Gastroesophageal sphincter (tissue), 4 donors: ENCODE measurements around the gene IRF1. TPM values are rescaled to one million over a fixed set of nuclear protein-coding genes. Genes with fewer than 3 reads are reported as not detected.
A peak's percentile ranks its signal among the peaks of the same experiment; 100 is the strongest.

ENCODE experiments used
- ATAC-seq: fragments of 150-250 bp; one replicate; pipeline ENCODE4 v1.9.1; 2016; ENCODE audit warnings: mild to moderate bottlenecking, moderate library complexity
- H3K27ac ChIP-seq, 4 donors: fragments of 200-600 bp; sonication (generic) in 3 of 4; 1 replicate in 3 of 4; 2 replicates in 1 of 4; pipeline ENCODE4 v1.5.1; 2016 to 2019
- H3K27me3 ChIP-seq: fragments of 200-600 bp; sonication (generic); one replicate; pipeline ENCODE4 v1.5.1; 2019
- H3K36me3 ChIP-seq, 2 donors: fragments of 200-600 bp; sonication (generic); one replicate each; pipeline ENCODE4 v1.5.1; 2019; ENCODE audit warnings: control low read depth in 1 of 2
- H3K4me1 ChIP-seq, 3 donors: fragments of 200-600 bp; sonication (generic); 1 replicate in 2 of 3; 2 replicates in 1 of 3; pipeline ENCODE4 v1.5.1; 2016 to 2019; ENCODE audit warnings: control low read depth in 2 of 3
- H3K4me3 ChIP-seq, 2 donors: fragments of 200-600 bp; sonication (generic); one replicate each; pipeline ENCODE4 v1.5.1; 2019; ENCODE audit warnings: mild to moderate bottlenecking in 1 of 2, moderate library complexity in 1 of 2
- H3K9me3 ChIP-seq, 3 donors: fragments of 200-600 bp; sonication (generic); one replicate each; pipeline ENCODE4 v1.5.1; 2017 to 2019; ENCODE audit warnings: control low read depth in 2 of 3
- CTCF ChIP-seq, 4 experiments: fragments of 200-600 bp in 2 of 4; fragments of 450-650 bp in 2 of 4; sonication (generic) in 1 of 4; IDR thresholded peaks; one replicate each; pipeline ENCODE4 v1.5.1; 2017 to 2019; ENCODE audit warnings: antibody characterized with exemption in 4 of 4, mild to moderate bottlenecking in 2 of 4, moderate library complexity in 2 of 4
- EP300 ChIP-seq: sonication (generic); formaldehyde crosslinking; IDR thresholded peaks from one replicate; pipeline ENCODE4 v1.6.1; 2017; ENCODE audit warnings: antibody characterized with exemption, mild to moderate bottlenecking
- POLR2A ChIP-seq, 2 donors: fragments of 450-650 bp; IDR thresholded peaks; one replicate each; pipeline ENCODE4 v1.6.1; 2017; ENCODE audit warnings: antibody characterized with exemption in 2 of 2, mild to moderate bottlenecking in 2 of 2, moderate library complexity in 1 of 2
- POLR2AphosphoS5 ChIP-seq: sonication (generic); formaldehyde crosslinking; IDR thresholded peaks from one replicate; pipeline ENCODE4 v1.6.1; 2017; ENCODE audit warnings: antibody characterized with exemption
- WGBS, 2 donors: methylation state at CpG; one replicate each; pipeline ENCODE4 v1.1.5; 2018; ENCODE audit warnings: low coverage in 1 of 2; 5-methylcytosine and 5-hydroxymethylcytosine counted together
- total RNA-seq, 4 donors: library from RNA; depleted of rRNA; stranded (reverse); fragments of >200 nt; gene quantifications; one replicate each; pipeline ENCODE4 v1.1.0, GENCODE V29; 2016

Gene IRF1
- total RNA-seq, 4 donors from 2014 or later: 10.9 to 74.3 (median 19.4) TPM

GRCh38 chr5:132499440-132500243, 9.1 kb upstream of the IRF1 start:
- peaks cover 2 to 66% (median 26%) of the 10 kb centered on the region in 3 donors for H3K4me1 ChIP-seq

GRCh38 chr5:132498686-132499271, 8.2 kb upstream of the IRF1 start:
- Histone ChIP-seq H3K4me1 (peaks cover 2 to 74% (median 29%) of the 10 kb centered on the region in 3 donors), H3K27me3 (no peaks in the 10 kb centered on the region), H3K27ac (peak overlapping the region in 3 of 4 donors; percentile 97 to 99 (median 98)), H3K4me3 (no peak overlapping the region), H3K9me3 (no peaks in the 10 kb centered on the region), H3K36me3 (no peaks in the 10 kb centered on the region)
- no peak for ATAC-seq
- 72 to 89% methylated on average over 3 to 4 of the region's 4 CpGs for WGBS, 2 donors
- no peak for TF ChIP-seq CTCF (IDR thresholded peaks at IDR 0.05)
- TF ChIP-seq POLR2A (IDR thresholded peaks at IDR 0.05): no peak
- TF ChIP-seq EP300: no peak
- TF ChIP-seq POLR2AphosphoS5: no peak

More at GRCh38 chr5:132499440-132500243, 9.1 kb upstream of the IRF1 start:
- Histone ChIP-seq H3K36me3 (no peaks in the 10 kb centered on the region), H3K4me3 (no peak overlapping the region), H3K9me3 (no peaks in the 10 kb centered on the region), H3K27ac (peak overlapping the region in 3 of 4 donors; percentile 97 to 99 (median 98)), H3K27me3 (no peaks in the 10 kb centered on the region)
- TF ChIP-seq CTCF (IDR thresholded peaks at IDR 0.05) (no peak), POLR2AphosphoS5 (no peak), EP300 (no peak), POLR2A (IDR thresholded peaks at IDR 0.05) (no peak)
- no peak for ATAC-seq
- WGBS, 2 donors: 22 to 50% methylated on average over 2 to 3 of the region's 9 CpGs

DNA sequence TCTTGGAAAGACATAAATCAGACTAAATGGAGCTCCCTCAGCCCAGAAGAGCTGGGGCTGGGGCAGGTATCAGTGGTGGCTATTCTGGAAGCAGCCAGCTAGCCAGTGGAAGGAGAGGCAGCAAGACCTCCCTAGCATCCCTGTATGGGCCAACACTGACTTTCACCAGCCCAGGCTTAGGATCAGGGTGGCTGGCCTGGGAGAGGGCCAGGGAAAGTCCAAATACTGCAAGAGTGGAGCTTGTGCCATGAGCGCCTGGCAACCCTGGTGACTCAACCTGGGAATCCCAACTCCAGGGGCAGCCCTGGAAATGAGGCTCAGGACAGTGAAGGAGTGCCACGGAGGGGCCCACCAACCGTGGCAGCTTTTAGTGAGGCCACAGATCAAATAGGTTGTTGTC, 7.6 kb upstream of the IRF1 start:
- TF ChIP-seq POLR2AphosphoS5 (peak; percentile 73), POLR2A (IDR thresholded peaks at IDR 0.05) (no peak), CTCF (IDR thresholded peaks at IDR 0.05) (no peak), EP300 (no peak)
- Histone ChIP-seq H3K27ac (peak overlapping the region; percentile 84 to 99 (median 98)), H3K36me3 (no peaks in the 10 kb centered on the region), H3K4me1 (peaks cover 2 to 78% (median 29%) of the 10 kb centered on the region in 3 donors), H3K4me3 (no peak overlapping the region), H3K9me3 (no peaks in the 10 kb centered on the region), H3K27me3 (no peaks in the 10 kb centered on the region)
- no peak for ATAC-seq
- 60% methylated on average over 2 of the region's 3 CpGs; no CpG with 5 or more reads in 1 of the 2 donors for WGBS, 2 donors

DNA sequence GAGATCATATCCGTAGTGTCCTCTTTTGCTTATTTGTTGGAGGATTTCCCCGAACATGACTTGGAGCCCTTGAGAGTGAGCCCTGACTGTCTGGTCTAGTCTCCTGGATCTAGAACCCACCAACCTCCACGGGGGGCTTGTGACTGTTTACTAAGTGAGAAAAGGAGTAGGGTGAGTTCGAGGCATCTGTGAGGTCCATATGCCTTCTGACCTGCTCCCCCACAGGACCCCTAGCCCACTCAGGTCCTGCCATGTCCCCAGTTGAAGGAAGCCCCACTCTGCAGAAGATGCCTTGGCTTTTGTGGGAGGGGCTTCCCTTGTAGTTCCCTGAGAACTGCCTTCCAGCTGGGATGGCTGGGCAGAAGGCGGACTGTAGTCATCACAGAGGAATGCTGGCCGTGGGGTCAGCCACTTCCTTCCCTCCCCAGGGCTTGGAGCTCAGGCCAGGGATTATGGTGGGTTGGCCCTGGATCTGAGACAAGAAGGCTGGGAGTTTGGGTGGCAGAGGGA, 7.0 kb upstream of the IRF1 start:
- Histone ChIP-seq H3K9me3 (no peaks in the 10 kb centered on the region), H3K27me3 (no peaks in the 10 kb centered on the region), H3K36me3 (no peaks in the 10 kb centered on the region), H3K4me3 (peak overlapping the region in 1 of 2 donors; percentile 73), H3K27ac (peak overlapping the region; percentile 84 to 99 (median 98)), H3K4me1 (peaks cover 2 to 77% (median 29%) of the 10 kb centered on the region in 3 donors)
- 38% methylated on average over 2 of the region's 6 CpGs; no CpG with 5 or more reads in 1 of the 2 donors for WGBS, 2 donors
- TF ChIP-seq POLR2AphosphoS5: peak; percentile 87
- TF ChIP-seq EP300: no peak
- ATAC-seq: peak; percentile 46

DNA sequence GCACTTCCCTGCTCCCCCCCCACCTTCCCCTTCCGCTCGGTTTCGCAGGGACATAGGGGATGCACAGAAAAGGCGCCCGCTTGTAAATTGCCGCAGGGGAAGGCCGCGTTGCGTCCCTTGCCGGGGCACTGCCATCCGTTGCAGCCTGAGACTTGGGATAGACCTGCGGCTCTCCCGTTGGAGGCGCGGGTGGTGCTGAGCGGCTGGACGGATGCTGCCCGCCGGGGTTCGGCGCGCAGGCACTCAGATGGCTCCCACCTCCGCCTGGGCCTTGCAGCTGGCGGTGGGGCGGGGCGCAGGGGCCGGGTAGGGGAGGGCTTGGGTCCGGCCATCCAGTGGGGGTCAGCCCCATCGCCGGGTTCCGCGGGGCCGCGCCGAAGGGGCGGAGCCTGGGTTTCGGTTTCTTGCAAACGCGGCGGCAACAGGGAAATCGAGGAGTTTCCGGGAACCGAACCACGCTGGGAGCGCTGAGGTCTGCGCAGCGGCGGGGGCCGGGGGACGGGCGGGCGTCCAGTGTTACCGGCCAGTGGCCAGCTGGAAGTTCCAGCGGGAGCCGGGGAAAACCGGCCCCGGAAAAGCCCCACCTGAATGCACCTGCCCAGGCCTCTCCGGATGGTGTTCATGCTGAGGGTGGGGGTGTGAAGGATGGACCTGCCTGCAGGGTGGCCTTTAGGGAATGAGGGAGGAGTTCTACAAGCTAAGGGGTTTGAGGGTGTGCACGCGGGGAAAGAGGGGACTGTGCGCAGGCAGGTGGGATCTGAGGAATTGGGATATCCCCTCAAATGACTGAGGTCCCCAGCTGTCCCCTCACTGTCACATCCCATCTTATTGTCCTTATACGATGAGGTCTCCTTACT, 6.3 kb upstream of the IRF1 start:
- H3K36me3 ChIP-seq: no peaks in the 10 kb centered on the region
- H3K27ac ChIP-seq: peak overlapping the region; percentile 84 to 99 (median 98)
- peak; percentile 69 for ATAC-seq
- no peaks in the 10 kb centered on the region for H3K9me3 ChIP-seq
- WGBS, 2 donors: 33% methylated on average over 1 of the region's 62 CpGs; no CpG with 5 or more reads in 1 of the 2 donors
- H3K4me1 ChIP-seq: peaks cover 2 to 75% (median 33%) of the 10 kb centered on the region in 3 donors
- H3K27me3 ChIP-seq: no peaks in the 10 kb centered on the region
- peak; percentile 27 to 44 for TF ChIP-seq POLR2A (IDR thresholded peaks at IDR 0.05)
- no peak for TF ChIP-seq EP300
- TF ChIP-seq CTCF (IDR thresholded peaks at IDR 0.05): no peak
- peak; percentile 88 for TF ChIP-seq POLR2AphosphoS5
- peak overlapping the region; percentile 35 to 73 for H3K4me3 ChIP-seq
